Neural cell (in vitro differentiated cells): Measurements from ENCODE around the gene ZNF426. TPM values are rescaled to one million over a fixed set of nuclear protein-coding genes. Genes with fewer than 3 reads are reported as not detected.

Experiments used
- H2AFZ ChIP-seq: fragments of 200-600, 300-800 bp; sonication (generic), shearing (Covaris generic); 2 replicates; pipeline ENCODE4 v1.6.0; 2014; ENCODE audit warnings: low read depth, mild to moderate bottlenecking, antibody characterized with exemption, low read length, moderate library complexity
- H3F3A ChIP-seq: fragments of 200-600 bp; shearing (Covaris generic); 2 replicates; pipeline ENCODE4 v1.6.1; 2016; ENCODE audit warnings: mild to moderate bottlenecking, moderate library complexity, mixed read lengths, antibody characterized with exemption, low read length; ENCODE audit not compliant: insufficient read depth, poor library complexity, severe bottlenecking
- H3K27ac ChIP-seq: fragments of 200-600, 300-800 bp; sonication (generic), shearing (Covaris generic); 2 replicates; pipeline ENCODE4 v1.5.1; 2014; ENCODE audit warnings: mild to moderate bottlenecking, low read length, moderate library complexity
- H3K27me3 ChIP-seq: fragments of 300-800, 200-600 bp; sonication (generic), shearing (Covaris generic); 2 replicates; pipeline ENCODE4 v1.6.0; 2014; ENCODE audit warnings: mild to moderate bottlenecking, low read depth, low read length, moderate library complexity; ENCODE audit not compliant: insufficient read depth
- H3K36me3 ChIP-seq: fragments of 300-800, 200-600 bp; sonication (generic), shearing (Covaris generic); 2 replicates; pipeline ENCODE4 v1.5.1; 2014; ENCODE audit warnings: mild to moderate bottlenecking, antibody characterized with exemption, low read length, moderate library complexity; ENCODE audit not compliant: insufficient read depth
- H3K4me2 ChIP-seq: fragments of 300-800, 200-600 bp; sonication (generic), shearing (Covaris generic); 2 replicates; pipeline ENCODE4 v1.6.0; 2014; ENCODE audit warnings: mild to moderate bottlenecking, low read length
- H3K4me3 ChIP-seq: fragments of 300-800, 200-600 bp; sonication (generic), shearing (Covaris generic); 2 replicates; pipeline ENCODE4 v1.5.1; 2014; ENCODE audit warnings: mild to moderate bottlenecking, low read length, moderate library complexity
- H3K79me2 ChIP-seq: fragments of 200-600 bp; shearing (Covaris generic); replicated peaks from 2 replicates; pipeline ENCODE4 v1.6.0; 2014; ENCODE audit warnings: mild to moderate bottlenecking, low read length, moderate library complexity; ENCODE audit not compliant: insufficient read depth
- H3K9ac ChIP-seq: fragments of 300-800, 200-600 bp; sonication (generic), shearing (Covaris generic); 2 replicates; pipeline ENCODE4 v1.6.1; 2016; ENCODE audit warnings: mild to moderate bottlenecking, low read length, mixed read lengths
- H3K9me2 ChIP-seq: fragments of 200-600 bp; shearing (Covaris generic); 2 replicates; pipeline ENCODE4 v1.6.1; 2016; ENCODE audit warnings: mild to moderate bottlenecking, low read length, mixed read lengths; ENCODE audit not compliant: insufficient read depth
- H3K9me3 ChIP-seq: fragments of 200-600, 300-800 bp; sonication (generic), shearing (Covaris generic); 2 replicates; pipeline ENCODE4 v1.6.1; 2016; ENCODE audit warnings: mild to moderate bottlenecking, mixed run types, low read length, moderate library complexity, mixed read lengths
- H4K20me1 ChIP-seq: fragments of 200-600 bp; shearing (Covaris generic); 2 replicates; pipeline ENCODE4 v1.6.1; 2016; ENCODE audit warnings: mild to moderate bottlenecking, mixed run types; ENCODE audit not compliant: insufficient read depth
- CTCF ChIP-seq: fragments of 450-650 bp; IDR thresholded peaks from 2 replicates; pipeline ENCODE4 v1.5.1; 2014; ENCODE audit warnings: antibody characterized with exemption, mild to moderate bottlenecking, moderate library complexity; ENCODE audit not compliant: poor library complexity, severe bottlenecking
- EP300 ChIP-seq: fragments of 450-650 bp; conservative IDR thresholded peaks from 2 replicates; pipeline ENCODE4 v1.6.1; 2014; ENCODE audit warnings: antibody characterized with exemption, mild to moderate bottlenecking, moderate library complexity; ENCODE audit not compliant: poor library complexity, severe bottlenecking
- EZH2 ChIP-seq: fragments of 200-600, 300-800 bp; shearing (Covaris generic), sonication (generic); IDR thresholded peaks from 2 replicates; pipeline ENCODE4 v1.6.1; 2014; ENCODE audit warnings: antibody characterized with exemption, low read length, borderline replicate concordance, mild to moderate bottlenecking; ENCODE audit not compliant: insufficient read depth, poor library complexity, severe bottlenecking
- MXI1 ChIP-seq: fragments of 450-650 bp; conservative IDR thresholded peaks from 2 replicates; pipeline ENCODE4 v1.6.1; 2014; ENCODE audit warnings: antibody characterized with exemption, mild to moderate bottlenecking; ENCODE audit not compliant: poor library complexity, severe bottlenecking
- POLR2AphosphoS5 ChIP-seq: IDR thresholded peaks from 2 replicates; pipeline ENCODE4 v1.6.1; 2012
- RAD21 ChIP-seq: fragments of 450-650 bp; conservative IDR thresholded peaks from 2 replicates; pipeline ENCODE4 v1.6.1; 2014; ENCODE audit warnings: antibody characterized with exemption, mild to moderate bottlenecking, moderate library complexity
- REST ChIP-seq: IDR thresholded peaks from 2 replicates; pipeline ENCODE4 v1.6.1; 2012; ENCODE audit warnings: borderline replicate concordance
- SMC3 ChIP-seq: fragments of 450-650 bp; conservative IDR thresholded peaks from 2 replicates; pipeline ENCODE4 v1.6.1; 2014; ENCODE audit warnings: antibody characterized with exemption, mild to moderate bottlenecking, moderate library complexity; ENCODE audit not compliant: poor library complexity
- TAF1 ChIP-seq: IDR thresholded peaks from 2 replicates; pipeline ENCODE4 v1.6.1; 2012; ENCODE audit warnings: low read depth
- polyA plus RNA-seq: library from polyadenylated mRNA; depleted of rRNA; stranded (reverse); fragments of >200 nt; gene quantifications from 2 replicates; pipeline ENCODE4 v1.2.3, GENCODE V29; 2014

The ZNF426 gene
- polyA plus RNA-seq, 1 donor from 2014 or later, result 14.3 TPM

GRCh38 chr19:9535934-9536333 lies 2.5 kb downstream of the ZNF426 start:
- H3K27me3 ChIP-seq, result no peaks in the 10 kb centered on the region
- peaks cover 34% of the 10 kb centered on the region for H3K36me3 ChIP-seq
- H3K9me2 ChIP-seq, result no peaks in the 10 kb centered on the region
- no peak overlapping the region for H3K27ac ChIP-seq
- H4K20me1 ChIP-seq, result no peaks in the 10 kb centered on the region
- peaks cover 8% of the 10 kb centered on the region for H3K9me3 ChIP-seq
- no peak overlapping the region for H3K9ac ChIP-seq
- H3K79me2 ChIP-seq, result peaks cover 36% of the 10 kb centered on the region
- no peak overlapping the region for H2AFZ ChIP-seq
- no peaks in the 10 kb centered on the region for H3F3A ChIP-seq
- no peak for TF ChIP-seq POLR2AphosphoS5
- TF ChIP-seq SMC3, result no peak
- no peak for TF ChIP-seq TAF1
- TF ChIP-seq EZH2, result no peak
- no peak for TF ChIP-seq REST
- TF ChIP-seq MXI1, result no peak
- no peak for TF ChIP-seq RAD21
- TF ChIP-seq EP300, result no peak
- no peak for TF ChIP-seq CTCF
- H3K4me3 ChIP-seq, result peak overlapping the region; percentile 30
- H3K4me2 ChIP-seq, result no peak overlapping the region

GRCh38 chr19:9531933-9532332 lies 6.5 kb downstream of the ZNF426 start:
- H3K27me3 ChIP-seq, result no peaks in the 10 kb centered on the region
- H3K9me3 ChIP-seq, result peaks cover 41% of the 10 kb centered on the region
- H3K9ac ChIP-seq, result no peak overlapping the region
- H3K4me3 ChIP-seq, result no peak overlapping the region
- no peak for TF ChIP-seq EP300
- no peak for TF ChIP-seq CTCF
- no peak for TF ChIP-seq MXI1
- no peak for TF ChIP-seq EZH2
- no peak for TF ChIP-seq TAF1
- no peak for TF ChIP-seq REST
- no peak for TF ChIP-seq SMC3
- no peak for TF ChIP-seq RAD21
- no peak for TF ChIP-seq POLR2AphosphoS5
- no peak overlapping the region for H2AFZ ChIP-seq
- H3K36me3 ChIP-seq, result peaks cover 70% of the 10 kb centered on the region
- no peaks in the 10 kb centered on the region for H3K9me2 ChIP-seq
- H4K20me1 ChIP-seq, result no peaks in the 10 kb centered on the region
- H3K79me2 ChIP-seq, result peaks cover 18% of the 10 kb centered on the region
- no peak overlapping the region for H3K27ac ChIP-seq
- no peaks in the 10 kb centered on the region for H3F3A ChIP-seq
- H3K4me2 ChIP-seq, result no peak overlapping the region
